ENCODE results near the gene SYPL1. TPM values are rescaled to one million over a fixed set of nuclear protein-coding genes. Genes with fewer than 3 reads are reported as not detected.

SYPL1 gene
- total RNA-seq, 1 experiment from 2014 or later = 33.1 TPM

- peak; percentile 41 for DNase-seq (ENCODE audit: low spot score)
These were observed 17.3 kb downstream of the SYPL1 start for GRCh38 chr7:106094780-106095179.

GRCh38 chr7:106092204-106092603 is 19.9 kb downstream of the SYPL1 start:
- no peak for DNase-seq (ENCODE audit: low spot score)

DNA sequence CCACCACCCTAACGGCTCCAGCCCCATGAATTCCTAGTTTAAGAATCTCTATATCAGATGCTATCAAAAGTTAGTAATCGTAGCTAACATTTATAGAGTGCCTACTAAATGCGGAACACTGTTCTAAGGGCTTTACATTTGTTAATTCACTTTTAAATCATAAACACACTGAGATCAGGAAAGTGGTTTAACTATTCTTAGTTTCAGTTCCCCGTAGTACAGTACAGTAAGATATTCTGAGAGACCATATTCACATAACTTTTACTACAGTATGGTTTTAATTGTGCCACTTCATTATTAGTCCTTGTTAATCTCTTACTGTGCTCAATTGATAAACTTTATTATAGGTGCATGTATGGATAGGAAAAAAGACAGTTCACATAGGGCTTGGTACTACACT is 22.5 kb downstream of the SYPL1 start:
- DNase-seq (ENCODE audit: low spot score) = no peak

- no peak for DNase-seq (ENCODE audit: low spot score)
These were observed 24.1 kb downstream of the SYPL1 start for GRCh38 chr7:106088014-106088413.

GRCh38 chr7:106086062-106086461 is 26.1 kb downstream of the SYPL1 start:
- no peak for DNase-seq (ENCODE audit: low spot score)

DNA sequence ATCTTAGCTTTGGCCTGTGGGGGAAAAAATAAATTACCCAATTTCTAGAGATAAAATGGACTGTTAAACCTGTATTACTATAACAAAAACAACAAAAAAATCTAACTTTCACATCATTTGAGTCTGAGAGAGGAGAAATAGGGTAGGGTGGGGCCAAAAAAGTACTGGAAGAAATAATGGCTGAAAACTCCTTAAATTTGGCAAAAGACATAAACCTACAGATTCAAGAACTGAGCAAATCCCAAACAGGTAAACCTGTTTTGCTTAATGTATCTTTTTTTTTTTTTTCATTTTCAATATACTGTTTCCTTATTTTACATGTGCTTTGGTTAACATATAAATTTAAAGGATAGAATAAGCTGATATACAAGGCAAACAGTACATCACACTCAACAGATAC is 27.1 kb downstream of the SYPL1 start:
- DNase-seq (ENCODE audit: low spot score) = no peak

GRCh38 chr7:106083717-106084116 is 28.4 kb downstream of the SYPL1 start:
- DNase-seq (ENCODE audit: low spot score) = no peak

DNA sequence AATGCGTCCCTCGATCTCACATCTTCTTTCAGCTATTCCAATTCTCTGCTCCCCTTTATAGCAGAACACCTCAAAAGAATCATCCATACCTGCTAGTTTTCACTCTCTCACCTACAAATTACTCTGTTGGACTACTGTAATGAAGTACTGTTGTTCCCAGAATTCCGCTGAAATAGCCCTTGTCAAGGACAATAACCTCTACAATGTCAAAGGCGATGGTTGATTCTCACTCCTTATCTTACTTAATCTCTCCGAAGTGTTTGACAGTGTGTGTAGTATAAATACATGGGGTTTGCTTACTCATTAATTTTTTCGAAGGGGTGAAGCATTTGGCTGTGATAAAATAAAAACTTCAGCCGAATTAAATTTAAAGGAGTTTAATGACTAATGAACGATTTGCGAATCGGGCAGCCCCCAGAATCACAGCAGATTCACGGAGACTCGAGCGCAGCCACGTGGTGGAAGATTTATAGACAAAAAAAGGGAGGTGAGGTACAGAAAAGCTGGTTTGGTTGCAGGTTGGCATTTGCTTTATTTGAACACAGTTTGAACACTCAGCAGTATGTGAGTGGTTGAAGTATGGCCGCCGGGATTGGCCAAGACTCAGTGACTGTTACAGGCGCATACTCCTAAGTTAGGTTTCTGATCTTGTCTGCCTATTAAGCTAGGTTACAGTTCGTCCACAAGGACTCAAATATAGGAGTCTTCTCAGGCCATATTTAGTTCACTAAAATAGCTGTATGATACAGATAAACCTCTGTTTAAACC is 29.8 kb downstream of the SYPL1 start:
- no peak for DNase-seq (ENCODE audit: low spot score)

- no peak for DNase-seq (ENCODE audit: low spot score)
These were observed 31.7 kb downstream of the SYPL1 start for GRCh38 chr7:106080300-106080987.

DNA sequence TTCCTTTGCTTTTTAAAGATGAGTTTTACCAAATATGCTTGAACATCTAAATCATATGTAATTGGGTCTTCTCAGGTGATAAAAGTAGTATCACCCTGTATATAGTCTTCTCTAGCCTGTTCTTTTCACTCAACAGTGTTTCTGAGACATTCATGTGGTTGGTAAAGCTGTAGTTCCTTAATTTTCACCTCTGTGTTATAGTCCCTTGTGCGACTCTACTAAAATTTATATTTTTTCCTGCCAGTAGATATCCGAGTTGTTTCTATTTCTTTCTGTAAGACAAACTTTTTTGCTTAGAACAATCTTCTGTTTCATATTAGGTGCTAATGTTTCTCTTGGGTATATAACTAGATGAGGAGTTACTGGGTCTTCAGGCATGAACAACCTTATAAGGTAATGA is 35.6 kb downstream of the SYPL1 start:
- no peak for DNase-seq (ENCODE audit: low spot score)

- no peak for DNase-seq (ENCODE audit: low spot score)
These were observed 36.2 kb downstream of the SYPL1 start for GRCh38 chr7:106075937-106076336.

GRCh38 chr7:106074257-106074656 is 37.9 kb downstream of the SYPL1 start:
- DNase-seq (ENCODE audit: low spot score) = no peak

DNA sequence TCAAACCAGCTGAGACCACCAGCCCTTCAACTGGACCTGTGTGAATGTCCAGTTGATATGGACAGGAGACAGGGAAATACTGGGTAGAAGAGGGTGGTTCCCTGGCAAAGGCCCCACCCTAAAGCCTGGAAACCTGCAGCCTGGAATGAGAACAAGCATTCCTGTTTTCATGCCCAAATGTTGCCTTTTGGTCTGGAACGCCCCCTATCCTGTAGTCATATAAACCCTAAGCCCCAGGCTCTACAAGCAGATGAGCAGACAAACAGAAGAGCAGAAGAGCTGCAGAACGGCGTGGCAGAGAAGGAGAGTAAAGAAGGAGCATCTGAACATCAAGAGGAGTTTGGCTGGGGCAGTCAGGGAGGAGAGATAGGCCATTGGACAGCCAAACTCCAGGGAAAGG is 38.4 kb downstream of the SYPL1 start:
- no peak for DNase-seq (ENCODE audit: low spot score)

DNA sequence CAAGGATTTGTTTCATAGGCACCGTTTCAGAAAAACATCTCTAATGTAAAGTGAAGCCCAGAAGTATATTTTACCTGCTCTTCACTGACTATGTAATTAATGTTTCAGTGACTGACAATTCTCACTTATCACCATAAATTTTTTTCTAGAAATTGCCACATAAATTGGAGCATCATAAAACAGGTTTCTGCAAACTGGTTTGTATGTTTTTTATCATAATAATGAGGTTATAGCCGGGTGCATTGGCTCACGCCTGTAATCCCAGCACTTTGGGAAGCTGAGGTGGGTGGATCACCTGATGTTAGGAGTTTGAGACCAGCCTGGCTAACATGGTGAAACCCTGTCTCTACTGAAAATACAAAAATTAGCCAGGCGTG is 39.4 kb downstream of the SYPL1 start:
- DNase-seq (ENCODE audit: low spot score) = no peak

GRCh38 chr7:106071999-106072714 is 40.0 kb downstream of the SYPL1 start:
- DNase-seq (ENCODE audit: low spot score) = peak; percentile 73

DNA sequence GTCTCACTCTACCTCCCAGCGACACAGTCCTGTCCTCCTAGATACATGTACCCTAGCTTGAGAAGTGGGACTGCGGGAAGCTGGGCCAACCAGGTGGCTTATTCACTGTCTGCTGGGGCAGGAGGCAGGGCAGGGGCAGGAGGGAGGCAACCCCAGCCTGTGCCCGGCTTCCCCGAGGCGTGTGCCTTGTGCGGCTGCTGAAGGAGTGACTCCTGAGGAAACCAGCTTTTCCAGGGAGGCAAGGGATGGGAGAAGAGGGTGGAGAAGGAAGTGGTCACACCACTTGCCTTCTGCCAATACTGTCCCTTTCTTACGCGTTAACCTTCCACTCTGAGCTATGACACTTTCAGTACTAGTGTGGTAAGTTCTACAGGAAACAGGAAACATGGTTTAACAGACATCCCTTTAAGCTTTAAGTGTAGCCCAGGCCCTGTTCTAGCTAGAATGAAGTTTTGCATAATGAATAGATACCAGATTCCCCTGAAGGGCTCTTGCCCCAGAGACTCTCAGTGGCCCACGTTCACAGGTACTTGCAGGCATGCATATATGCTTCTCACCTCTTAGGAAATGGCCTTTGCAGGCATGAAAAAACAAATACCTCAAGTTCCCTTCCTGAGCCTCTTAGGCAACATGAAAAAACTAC is 40.6 kb downstream of the SYPL1 start:
- peak; percentile 96 for DNase-seq (ENCODE audit: low spot score)

DNA sequence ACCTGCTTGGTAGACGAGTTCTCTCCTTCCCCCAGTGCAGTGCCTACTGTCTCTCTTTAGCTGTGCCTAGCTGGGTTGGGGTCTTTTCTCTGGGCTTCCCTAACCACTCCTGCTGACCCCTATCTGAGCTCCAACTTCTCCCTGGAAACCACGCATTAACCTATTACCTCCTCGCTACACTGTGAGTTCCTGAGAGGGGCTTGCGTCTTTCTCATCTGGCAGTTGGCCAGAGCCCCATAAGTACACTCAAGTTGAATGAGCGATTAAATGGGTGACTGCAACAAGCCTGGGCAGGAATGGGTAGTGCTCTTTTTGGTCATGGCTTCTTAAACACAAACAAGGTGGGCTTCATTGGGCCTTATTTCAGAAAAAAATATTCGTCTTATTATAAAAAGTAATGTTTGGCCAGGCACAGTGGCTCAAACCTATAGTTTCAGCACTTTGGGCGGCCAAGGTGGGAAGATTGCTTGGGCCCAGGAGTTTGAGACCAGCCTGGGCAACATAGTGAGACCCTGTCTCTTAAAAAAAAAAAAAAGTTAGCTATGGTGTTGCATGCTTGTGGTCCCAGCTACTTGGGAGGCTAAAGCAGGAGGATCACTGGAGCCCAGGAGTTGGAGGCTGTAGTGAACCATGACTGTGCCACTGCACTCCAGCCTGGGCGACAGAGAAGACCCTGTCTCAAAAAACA is 41.4 kb downstream of the SYPL1 start:
- DNase-seq (ENCODE audit: low spot score) = no peak

GRCh38 chr7:106070201-106070551 is 41.9 kb downstream of the SYPL1 start:
- DNase-seq (ENCODE audit: low spot score) = no peak

DNA sequence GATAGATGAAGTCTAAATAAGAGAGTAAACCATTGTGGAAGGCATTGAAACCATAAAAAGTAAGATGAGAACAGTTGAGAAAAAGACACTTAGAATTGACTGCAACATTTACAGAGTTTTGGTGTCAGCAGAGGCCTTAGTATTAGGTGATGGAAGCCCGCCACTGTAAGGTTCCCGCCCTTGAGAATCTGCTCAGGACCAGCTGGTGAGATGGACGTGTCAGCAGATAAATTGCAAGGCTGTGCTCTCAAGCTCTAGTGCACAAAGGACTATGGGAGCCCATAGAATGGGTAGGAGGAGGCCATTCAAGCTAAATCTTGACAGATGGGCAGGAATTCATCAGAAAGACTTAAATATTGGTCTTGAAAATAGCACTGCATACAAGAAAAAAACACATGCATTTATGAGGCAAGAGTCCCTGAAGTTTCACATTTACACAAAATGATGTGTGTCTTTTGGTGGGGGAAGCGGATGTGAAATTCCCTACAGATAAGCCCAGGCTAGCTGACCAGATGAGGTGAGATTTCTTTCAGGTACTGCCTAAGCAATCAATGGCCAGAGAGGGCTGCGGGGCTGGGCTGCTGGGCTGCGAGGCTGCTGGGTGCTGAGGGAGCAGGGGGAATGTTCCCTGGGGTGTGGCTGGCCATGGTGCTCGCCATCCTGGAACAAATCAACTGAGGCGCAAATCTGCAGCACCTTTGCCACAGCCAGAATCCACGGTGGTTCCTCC is 42.5 kb downstream of the SYPL1 start:
- no peak for DNase-seq (ENCODE audit: low spot score)

- peak; percentile 32 for DNase-seq (ENCODE audit: low spot score)
These were observed 43.1 kb downstream of the SYPL1 start for GRCh38 chr7:106068986-106069385.

GRCh38 chr7:106068538-106068961 is 43.6 kb downstream of the SYPL1 start:
- DNase-seq (ENCODE audit: low spot score) = no peak
